Subcutaneous preadipocyte (primary cell): Measurements from ENCODE around the gene MAN2A1. TPM values are rescaled to one million over a fixed set of nuclear protein-coding genes. Genes with fewer than 3 reads are reported as not detected.

Experiments used
- total RNA-seq: library from RNA; depleted of rRNA; stranded (reverse); fragments of >200 nt; gene quantifications from 2 replicates; pipeline ENCODE4 v1.2.3, GENCODE V29; 2012

The MAN2A1 gene
- 43.0 and 67.2 TPM in 2 replicates for total RNA-seq

DNA sequence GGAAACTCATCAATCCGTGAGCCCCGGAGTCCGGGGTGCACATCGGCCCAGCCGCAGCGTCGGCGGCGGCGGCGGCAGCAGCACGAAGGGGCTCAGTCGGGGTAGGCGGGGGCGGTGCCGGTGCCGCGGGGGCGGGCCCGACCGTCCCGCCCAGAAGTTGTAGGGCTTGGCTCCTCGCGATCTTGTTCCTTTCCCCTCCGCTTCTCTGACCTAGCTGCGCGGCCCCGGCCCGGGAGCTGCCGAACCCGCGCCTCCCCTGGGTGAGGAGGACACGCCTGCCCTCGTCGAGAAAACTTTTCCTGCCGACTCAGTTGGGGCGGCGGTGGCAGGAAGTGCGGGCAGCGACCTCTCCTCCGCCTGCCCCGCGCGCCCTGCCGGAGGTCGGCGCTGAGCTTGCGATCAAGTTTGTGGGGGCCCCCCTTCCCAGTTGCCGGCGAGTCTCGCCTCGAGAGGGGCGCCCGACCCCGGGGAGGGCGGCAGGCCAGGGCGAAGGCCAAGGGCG is at the start of gene MAN2A1:
Gene MAN2A1, plus strand, starts transcription at position 188 of the 502 bp plus-strand sequence. CDS start 491 bp downstream, outside the sequence.

